AG04449 (cell line): Measurements from ENCODE around the gene RORC.
"Not testable (repeated sequence)": the region's sequence is repeated elsewhere in the genome, so short reads cannot be mapped to it uniquely, and the experiment has no call there.

Source experiments
- CTCF ChIA-PET: fragments of 350-600 bp; formaldehyde crosslinking; extraction: SDS; loops from one replicate; lab custom pipeline; 2021; ENCODE audit warnings: antibody characterized with exemption; lab: Yijun Ruan, JAX
- POLR2A ChIA-PET: fragments of 400-600, 350-600 bp; formaldehyde crosslinking; extraction: SDS; loops from one replicate; lab custom pipeline; 2020; ENCODE audit warnings: antibody characterized with exemption, inconsistent platforms; lab: Yijun Ruan, JAX
- DNase-seq: peaks from one replicate; pipeline ENCODE4 v3.0.0-alpha.2; 2010; ENCODE audit warnings: low read depth, low spot score
- H3K4me3 ChIP-seq: 2 replicates; pipeline ENCODE4 v1.5.1; 2011; ENCODE audit warnings: low read depth, mild to moderate bottlenecking, control low read depth, low read length
- CTCF ChIP-seq: IDR thresholded peaks from one replicate; pipeline ENCODE4 v1.5.1; 2011; ENCODE audit warnings: mild to moderate bottlenecking, moderate library complexity, low read length, control low read depth, inconsistent platforms; ENCODE audit not compliant: insufficient read depth; ENCODE audit errors: missing control alignments

Gene RORC

GRCh38 chr1:151858030-151858746 lies 26.6 kb upstream of the RORC start:
- H3K4me3 ChIP-seq: no peak overlapping the region
- no peak for DNase-seq
- no peak for TF ChIP-seq CTCF
- ChIA-PET CTCF (interaction anchor here (1.5 kb wide), 2 partner anchors 22 to 144 kb away, joined by 3 to 4 read pairs; no protein-coding TSS in a partner anchor), POLR2A (no interaction called here)

GRCh38 chr1:151855933-151856332 lies 24.3 kb upstream of the RORC start:
- ChIA-PET POLR2A (no interaction called here), CTCF (no interaction called here)
- no peak overlapping the region for H3K4me3 ChIP-seq
- TF ChIP-seq CTCF: no peak
- DNase-seq: no peak

DNA sequence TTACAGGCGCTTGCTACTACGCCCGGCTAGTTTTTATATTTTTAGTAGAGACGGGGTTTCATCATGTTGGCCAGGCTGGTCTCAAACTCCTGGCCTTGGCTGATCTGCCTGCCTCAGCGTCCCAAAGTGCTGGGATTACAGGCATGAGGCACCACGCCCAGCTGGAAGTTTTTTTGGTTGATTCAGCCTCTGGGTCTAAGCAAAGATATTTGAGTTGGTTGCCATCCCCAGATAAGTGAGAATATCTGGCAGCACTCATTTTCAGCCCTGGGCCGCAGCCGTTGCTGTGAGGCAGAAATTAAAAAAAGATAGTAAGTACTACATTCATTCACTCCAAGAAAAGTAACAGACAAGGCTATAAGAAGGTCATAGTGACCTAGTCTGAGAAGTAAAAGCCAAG lies 23.9 kb upstream of the RORC start:
- POLR2A ChIA-PET, CTCF ChIA-PET, DNase-seq, H3K4me3 ChIP-seq: not testable (repeated sequence)

DNA sequence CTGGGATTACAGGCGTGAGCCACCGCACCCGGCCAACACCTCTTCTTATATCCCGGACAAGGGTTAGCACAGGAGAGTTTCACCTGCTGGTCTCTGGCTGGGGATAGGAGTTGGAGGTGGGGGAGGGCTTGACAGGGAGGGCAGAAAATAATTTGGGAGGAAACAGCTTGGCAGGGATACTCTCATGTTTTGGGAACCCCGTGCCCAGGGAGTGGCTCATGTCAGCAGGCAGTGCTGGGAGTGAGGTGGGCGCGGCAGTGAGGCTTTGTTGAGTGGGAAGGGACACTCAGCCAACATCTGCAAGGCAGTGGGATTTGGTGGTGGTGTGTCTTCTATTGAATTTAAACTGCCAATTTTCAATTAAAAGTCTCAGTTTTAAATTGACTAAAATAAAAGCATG lies 23.1 kb upstream of the RORC start:
- H3K4me3 ChIP-seq: no peak overlapping the region
- no peak for DNase-seq
- TF ChIP-seq CTCF: no peak
- POLR2A ChIA-PET: no interaction called here
- CTCF ChIA-PET: no interaction called here

- H3K4me3 ChIP-seq: no peak within 1 kb of the TSS
- no peak for DNase-seq
- CTCF ChIA-PET: no interaction called here
- no peak for TF ChIP-seq CTCF
- POLR2A ChIA-PET: no interaction called here
These were observed 21.9 kb upstream of the RORC start, which contains the start of gene THEM5 for GRCh38 chr1:151853411-151853943. Gene THEM5 (minus strand): TSS chr1:151853712. CDS start chr1:151853565, 147 bp downstream.

DNA sequence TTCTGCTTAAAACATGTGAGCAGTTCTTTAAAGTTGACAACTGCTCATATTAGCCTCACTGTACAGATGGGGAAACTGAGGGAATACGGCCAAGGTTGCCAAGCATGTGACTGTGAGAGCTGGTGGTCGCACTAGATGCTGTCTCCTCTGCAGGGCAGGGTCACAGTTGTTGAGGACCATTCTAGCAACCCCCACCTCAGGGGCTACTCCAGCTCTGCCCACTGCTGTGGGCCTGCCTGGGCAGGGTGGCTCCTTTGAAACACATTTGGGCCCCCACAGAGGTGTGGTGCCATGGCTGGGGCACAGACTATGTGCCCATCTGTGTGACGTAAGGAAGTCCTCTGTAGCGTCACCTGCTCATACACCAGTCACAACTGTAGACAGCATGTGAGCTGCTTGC lies 21.1 kb upstream of the RORC start:
- ChIA-PET CTCF (no interaction called here), POLR2A (no interaction called here)

More for the DNA sequence above, 21.1 kb upstream of the RORC start:
- no peak for DNase-seq
- H3K4me3 ChIP-seq: no peak overlapping the region
- TF ChIP-seq CTCF: no peak
